CD4-positive, CD25-positive, alpha-beta regulatory T cell (primary cell): ENCODE data around the gene POLDIP2. TPM values are rescaled to one million over a fixed set of nuclear protein-coding genes. Genes with fewer than 3 reads are reported as not detected.
"Not testable (repeated sequence)": the region's sequence is repeated elsewhere in the genome, so short reads cannot be mapped to it uniquely, and the experiment has no call there.

ENCODE experiments used
- ATAC-seq, 2 donors: fragments of 150-1000 bp; cut with Tn5 transposase; one replicate each; pipeline ENCODE4 v1.10.0; 2021; ENCODE audit warnings: low read depth in 2 of 2, moderate number of reproducible peaks in 2 of 2, moderate library complexity in 1 of 2
- DNase-seq, 3 donors: peaks; one replicate each; pipeline versions ENCODE4 v3.0.0 to v3.0.0-alpha.2; 2012 to 2022; ENCODE audit warnings: mixed read lengths in 1 of 3
- H3K27ac ChIP-seq: one replicate; pipeline ENCODE4 v1.7.0; 2013; ENCODE audit warnings: mild to moderate bottlenecking, low read length; ENCODE audit not compliant: insufficient read depth, poor library complexity, severe bottlenecking
- H3K27me3 ChIP-seq: one replicate; pipeline ENCODE4 v1.7.0; 2013; ENCODE audit warnings: low read length; ENCODE audit not compliant: control insufficient read depth, insufficient read depth
- H3K36me3 ChIP-seq: one replicate; pipeline ENCODE4 v1.7.0; 2013; ENCODE audit warnings: mild to moderate bottlenecking, low read length, moderate library complexity; ENCODE audit not compliant: control insufficient read depth, insufficient read depth
- H3K4me1 ChIP-seq: 2 replicates; pipeline ENCODE4 v1.7.0; 2013; ENCODE audit warnings: mild to moderate bottlenecking, low read length; ENCODE audit not compliant: insufficient read depth, control insufficient read depth, poor library complexity, severe bottlenecking
- H3K4me3 ChIP-seq: one replicate; pipeline ENCODE4 v1.7.0; 2013; ENCODE audit warnings: low read depth, mild to moderate bottlenecking, low read length, moderate library complexity
- H3K9me3 ChIP-seq, 2 experiments: 1 replicate in 1 of 2; 2 replicates in 1 of 2; pipeline ENCODE4 v1.7.0; 2013; ENCODE audit warnings: low read length in 2 of 2, mild to moderate bottlenecking in 1 of 2, moderate library complexity in 1 of 2; ENCODE audit not compliant: control insufficient read depth in 2 of 2
- H3K27ac Mint-ChIP-seq, 3 donors: one replicate each; pipeline ENCODE4 v1.8.0; 2020 to 2022; ENCODE audit warnings: mild to moderate bottlenecking in 3 of 3, mixed read lengths in 3 of 3, moderate library complexity in 2 of 3
- H3K27me3 Mint-ChIP-seq: one replicate; pipeline ENCODE4 v1.8.0; 2022; ENCODE audit warnings: mild to moderate bottlenecking, mixed read lengths
- H3K36me3 Mint-ChIP-seq: one replicate; pipeline ENCODE4 v1.8.0; 2020; ENCODE audit warnings: mixed read lengths
- H3K4me1 Mint-ChIP-seq, 4 donors: one replicate each; pipeline ENCODE4 v1.8.0; 2020 to 2022; ENCODE audit warnings: mixed read lengths in 4 of 4, mild to moderate bottlenecking in 1 of 4
- H3K4me3 Mint-ChIP-seq, 4 donors: one replicate each; pipeline ENCODE4 v1.8.0; 2020 to 2022; ENCODE audit warnings: mild to moderate bottlenecking in 4 of 4, mixed read lengths in 4 of 4, moderate library complexity in 3 of 4
- H3K9me3 Mint-ChIP-seq, 7 donors: one replicate each; pipeline ENCODE4 v1.8.0; 2020 to 2022; ENCODE audit warnings: mixed read lengths in 7 of 7, mild to moderate bottlenecking in 3 of 7, moderate library complexity in 2 of 7
- polyA plus RNA-seq, 4 donors: library from polyadenylated mRNA; unstranded; fragments of 300-500 nt; fragmentation: Illumina TruSeq; gene quantifications; one replicate each; pipeline ENCODE4 v1.2.3, GENCODE V29; 2021
- total RNA-seq: library from RNA; stranded (reverse); gene quantifications from one replicate; pipeline ENCODE4 v1.2.3, GENCODE V29; 2022

The POLDIP2 gene
- total and polyA plus RNA-seq, 5 donors from 2014 or later, result 29.4 to 88.5 (median 74.0) TPM

DNA sequence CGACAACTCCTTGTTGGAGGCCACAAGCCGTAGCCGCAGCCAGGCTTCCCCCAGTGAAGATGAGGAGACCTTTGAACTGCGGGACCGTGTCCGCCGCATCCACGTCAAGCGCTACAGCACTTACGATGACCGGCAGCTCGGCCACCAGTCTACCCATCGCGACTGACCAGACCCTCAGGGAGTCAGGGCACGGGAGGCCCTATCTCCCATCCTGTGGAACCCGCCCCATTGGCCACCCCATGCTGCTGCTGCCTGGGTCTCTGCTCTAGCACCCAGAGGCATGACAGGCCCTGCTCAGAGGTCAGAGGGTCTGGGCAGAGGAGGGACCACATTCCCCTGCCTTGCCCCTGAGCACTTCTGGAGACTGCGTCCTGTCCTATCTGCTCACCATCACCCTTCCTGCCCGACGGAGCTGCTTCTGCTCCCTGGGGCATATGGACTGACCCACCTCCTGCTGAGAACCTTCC, 12.9 kb downstream of the POLDIP2 start:
- H3K4me1 Mint-ChIP-seq, result peaks cover 0 to 2% (median 0%) of the 10 kb centered on the region in 4 donors
- H3K27me3 Mint-ChIP-seq, result no peaks in the 10 kb centered on the region
- no peak overlapping the region for H3K4me3 Mint-ChIP-seq
- H3K9me3 Mint-ChIP-seq, result no peaks in the 10 kb centered on the region
- H3K36me3 Mint-ChIP-seq, result peaks cover 18% of the 10 kb centered on the region
- no peaks in the 10 kb centered on the region for H3K27me3 ChIP-seq
- no peak overlapping the region for H3K27ac Mint-ChIP-seq
- H3K27ac ChIP-seq, result no peak overlapping the region
- ATAC-seq (no peak), DNase-seq (no peak)
- H3K4me1 ChIP-seq, result no peaks in the 10 kb centered on the region
- no peaks in the 10 kb centered on the region for H3K9me3 ChIP-seq
- peaks cover 88% of the 10 kb centered on the region for H3K36me3 ChIP-seq
- H3K4me3 ChIP-seq, result no peak overlapping the region

DNA sequence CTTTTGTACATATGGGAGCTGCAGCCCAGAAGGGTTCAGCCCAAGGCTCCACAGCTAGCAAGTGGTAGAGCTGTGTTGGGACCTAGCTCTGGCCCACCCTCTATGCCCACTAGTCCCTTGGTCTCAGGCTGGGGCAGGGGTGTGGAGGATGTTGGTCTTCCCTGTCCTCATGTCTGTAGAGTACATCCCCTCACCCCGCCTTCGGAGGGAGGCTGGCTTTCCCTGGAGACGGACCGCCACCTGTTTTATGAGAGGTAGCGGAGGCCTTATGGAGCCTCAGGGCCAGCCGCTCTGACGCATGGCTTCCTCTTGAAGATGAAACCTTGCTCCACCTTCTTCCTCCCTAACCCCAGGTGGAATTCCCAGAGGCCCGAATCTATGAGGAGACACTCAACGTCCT, 13.3 kb downstream of the POLDIP2 start:
- Mint-ChIP-seq H3K27ac (no peak overlapping the region), H3K4me3 (no peak overlapping the region), H3K36me3 (peaks cover 18% of the 10 kb centered on the region), H3K9me3 (no peaks in the 10 kb centered on the region), H3K4me1 (peaks cover 0 to 2% (median under 1%) of the 10 kb centered on the region in 4 donors), H3K27me3 (no peaks in the 10 kb centered on the region)
- Histone ChIP-seq H3K4me1 (no peaks in the 10 kb centered on the region), H3K27ac (no peak overlapping the region), H3K36me3 (peaks cover 87% of the 10 kb centered on the region), H3K27me3 (no peaks in the 10 kb centered on the region), H3K9me3 (no peaks in the 10 kb centered on the region), H3K4me3 (no peak overlapping the region)
- no peak for DNase-seq
- ATAC-seq, result no peak

DNA sequence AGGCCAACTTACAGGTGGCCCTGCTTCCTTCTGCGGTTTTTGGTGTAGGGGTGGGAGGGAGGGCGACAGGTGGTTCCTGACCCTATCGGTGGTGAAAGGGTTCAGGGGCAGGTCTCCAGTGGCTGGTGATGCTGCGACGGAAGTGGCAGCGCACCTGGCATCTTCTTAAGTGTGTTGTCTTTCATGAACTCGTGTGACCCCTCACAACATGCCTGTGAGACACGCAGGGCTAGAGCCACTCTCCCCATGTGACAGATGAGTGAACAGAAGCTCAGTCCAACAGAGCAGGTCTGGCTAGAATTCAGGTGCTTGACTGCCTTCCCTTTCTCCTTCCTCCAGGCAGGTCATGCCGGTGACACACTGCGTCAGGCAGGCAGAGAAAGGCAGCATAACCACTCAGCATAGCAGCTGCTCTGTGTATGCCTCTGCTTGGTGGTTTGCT, 13.8 kb downstream of the POLDIP2 start:
- no peak overlapping the region for H3K4me3 ChIP-seq
- no peaks in the 10 kb centered on the region for H3K9me3 ChIP-seq
- no peak overlapping the region for H3K27ac ChIP-seq
- H3K27me3 ChIP-seq, result no peaks in the 10 kb centered on the region
- H3K4me1 ChIP-seq, result no peaks in the 10 kb centered on the region
- H3K4me1 Mint-ChIP-seq, result peaks cover 0 to 5% (median 3%) of the 10 kb centered on the region in 4 donors
- no peak overlapping the region for H3K27ac Mint-ChIP-seq
- peak in 1 of 3 donors; percentile 34 for DNase-seq
- peak in 1 of 2 donors; percentile 24 for ATAC-seq
- peaks cover 18% of the 10 kb centered on the region for H3K36me3 Mint-ChIP-seq
- H3K4me3 Mint-ChIP-seq, result no peak overlapping the region
- H3K9me3 Mint-ChIP-seq, result no peaks in the 10 kb centered on the region
- H3K36me3 ChIP-seq, result peaks cover 82% of the 10 kb centered on the region
- no peaks in the 10 kb centered on the region for H3K27me3 Mint-ChIP-seq

DNA sequence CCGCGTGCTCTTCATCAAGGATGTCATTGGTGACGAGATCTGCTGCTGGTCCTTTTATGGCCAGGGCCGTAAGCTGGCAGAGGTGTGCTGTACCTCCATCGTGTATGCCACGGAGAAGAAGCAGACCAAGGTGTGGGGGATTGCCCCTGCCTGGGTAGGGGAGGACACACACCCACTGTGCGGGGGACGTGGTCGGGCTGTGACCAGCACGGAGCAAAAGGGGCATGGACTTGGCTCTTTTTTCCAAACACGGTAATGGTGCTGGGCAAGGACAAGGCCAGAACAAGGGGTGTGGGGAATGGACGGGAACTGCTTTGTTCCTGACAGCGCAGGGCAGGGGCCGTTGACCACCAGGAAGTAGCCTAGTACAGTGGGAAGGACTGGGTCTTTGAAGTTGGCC, 15.0 kb downstream of the POLDIP2 start:
- Mint-ChIP-seq H3K36me3 (peaks cover 18% of the 10 kb centered on the region), H3K9me3 (no peaks in the 10 kb centered on the region), H3K27ac (peak overlapping the region in 1 of 3 donors; percentile 79), H3K4me3 (no peak overlapping the region), H3K4me1 (peaks cover 0 to 16% (median 13%) of the 10 kb centered on the region in 4 donors), H3K27me3 (no peaks in the 10 kb centered on the region)
- Histone ChIP-seq H3K4me1 (no peaks in the 10 kb centered on the region), H3K27me3 (no peaks in the 10 kb centered on the region), H3K36me3 (peaks cover 71% of the 10 kb centered on the region), H3K27ac (no peak overlapping the region), H3K4me3 (no peak overlapping the region), H3K9me3 (no peaks in the 10 kb centered on the region)
- no peak for ATAC-seq
- no peak for DNase-seq

DNA sequence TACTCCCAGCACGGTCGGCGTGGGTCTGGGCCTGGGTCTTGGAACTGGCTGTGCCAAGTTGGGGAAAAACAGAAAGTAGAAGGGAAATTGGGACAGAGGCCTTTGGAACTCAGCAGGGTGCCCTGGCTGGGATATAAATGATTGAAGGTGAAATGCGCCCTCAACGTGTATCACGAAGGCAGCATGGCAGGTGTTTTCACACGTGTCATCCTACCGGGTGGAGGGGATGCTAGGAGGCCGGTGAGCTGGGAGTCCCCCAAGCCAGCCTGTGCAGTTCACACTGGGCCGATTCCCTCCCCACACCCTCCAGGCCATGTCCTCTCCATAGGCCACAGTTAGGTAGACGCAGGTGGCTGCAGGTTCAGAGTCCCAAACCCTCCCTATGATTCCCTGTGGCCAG, 15.8 kb downstream of the POLDIP2 start:
- Mint-ChIP-seq H3K27me3 (no peaks in the 10 kb centered on the region), H3K27ac (no peak overlapping the region), H3K9me3 (no peaks in the 10 kb centered on the region), H3K4me3 (no peak overlapping the region), H3K4me1 (peaks cover 0 to 24% (median 20%) of the 10 kb centered on the region in 4 donors), H3K36me3 (peaks cover 14% of the 10 kb centered on the region)
- no peaks in the 10 kb centered on the region for H3K27me3 ChIP-seq
- no peaks in the 10 kb centered on the region for H3K9me3 ChIP-seq
- no peak overlapping the region for H3K4me3 ChIP-seq
- no peak for ATAC-seq
- peaks cover 63% of the 10 kb centered on the region for H3K36me3 ChIP-seq
- H3K4me1 ChIP-seq, result peaks cover 5% of the 10 kb centered on the region
- DNase-seq, result no peak
- H3K27ac ChIP-seq, result no peak overlapping the region

DNA sequence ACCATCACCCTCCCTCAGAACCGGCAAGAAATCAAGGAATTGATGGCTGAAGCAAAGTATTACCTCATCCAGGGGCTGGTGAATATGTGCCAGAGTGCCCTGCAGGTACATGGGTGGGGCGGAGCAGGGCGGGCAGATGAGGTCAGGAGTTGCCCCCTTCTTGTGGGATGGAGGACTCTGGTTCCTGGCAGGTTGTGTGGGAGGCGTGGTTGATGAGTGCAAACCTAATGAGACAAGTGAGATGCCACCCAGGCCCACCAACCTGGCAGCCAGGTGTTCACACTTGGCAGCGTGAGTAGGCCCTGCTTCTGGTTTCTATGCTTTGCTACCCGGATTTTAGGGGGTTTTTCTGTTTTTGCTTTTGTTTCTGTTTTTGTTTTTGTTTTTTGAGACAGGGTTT, 17.0 kb downstream of the POLDIP2 start:
- ATAC-seq, result no peak
- Histone ChIP-seq H3K27me3 (no peaks in the 10 kb centered on the region), H3K4me1 (peaks cover 14% of the 10 kb centered on the region), H3K9me3 (no peaks in the 10 kb centered on the region), H3K36me3 (peaks cover 51% of the 10 kb centered on the region), H3K4me3 (no peak overlapping the region), H3K27ac (no peak overlapping the region)
- Mint-ChIP-seq H3K27me3 (no peaks in the 10 kb centered on the region), H3K36me3 (peaks cover 12% of the 10 kb centered on the region), H3K4me1 (peaks cover 0 to 32% (median 27%) of the 10 kb centered on the region in 4 donors), H3K9me3 (no peaks in the 10 kb centered on the region), H3K27ac (no peak overlapping the region), H3K4me3 (no peak overlapping the region)
- no peak for DNase-seq

DNA sequence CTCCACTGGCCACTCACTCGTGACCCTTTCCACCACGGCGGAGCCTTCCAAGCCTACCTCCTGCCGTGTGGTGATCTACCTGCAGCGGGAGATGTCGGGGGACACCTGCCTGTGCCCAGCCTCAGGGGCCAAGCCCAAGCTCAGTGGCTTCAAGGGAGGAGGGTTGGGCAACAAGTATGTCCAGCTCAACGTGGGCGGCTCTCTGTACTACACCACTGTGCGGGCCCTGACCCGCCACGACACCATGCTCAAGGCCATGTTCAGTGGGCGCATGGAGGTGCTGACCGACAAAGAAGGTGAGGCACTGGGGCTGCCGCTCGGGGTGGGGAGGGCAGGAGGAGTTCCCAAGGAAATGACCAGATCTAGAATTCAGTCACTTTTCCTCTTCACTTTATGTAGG, 17.9 kb downstream of the POLDIP2 start:
- Mint-ChIP-seq H3K9me3 (no peaks in the 10 kb centered on the region), H3K4me1 (peaks cover 0 to 42% (median 34%) of the 10 kb centered on the region in 4 donors), H3K4me3 (peak overlapping the region in 1 of 4 donors; percentile 61), H3K27ac (no peak overlapping the region), H3K36me3 (peaks cover 12% of the 10 kb centered on the region), H3K27me3 (no peaks in the 10 kb centered on the region)
- Histone ChIP-seq H3K27me3 (no peaks in the 10 kb centered on the region), H3K27ac (no peak overlapping the region), H3K4me3 (no peak overlapping the region), H3K9me3 (no peaks in the 10 kb centered on the region), H3K4me1 (peaks cover 21% of the 10 kb centered on the region), H3K36me3 (peaks cover 43% of the 10 kb centered on the region)
- no peak for ATAC-seq
- DNase-seq, result no peak

DNA sequence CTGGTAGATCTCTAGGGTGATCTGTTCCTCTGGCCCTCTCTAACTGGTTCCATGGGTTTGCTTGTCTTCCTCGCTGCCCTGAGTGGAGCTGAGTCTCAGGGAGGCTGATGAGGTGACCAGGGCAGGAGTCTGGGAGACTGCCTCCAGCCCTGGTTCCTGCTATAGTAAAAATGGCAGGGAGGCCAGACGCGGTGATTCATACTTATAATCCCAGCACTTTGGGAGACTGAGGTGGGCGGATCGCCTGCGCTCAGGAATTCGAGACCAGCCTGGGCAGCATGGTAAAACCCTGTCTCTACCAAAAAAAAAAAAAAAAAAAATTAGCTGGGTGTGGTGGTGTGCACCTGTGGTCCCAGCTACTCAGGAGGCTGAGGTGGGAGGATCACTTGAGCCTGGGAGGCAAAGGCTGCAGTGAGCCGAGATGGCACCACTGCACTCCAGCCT, 18.5 kb downstream of the POLDIP2 start:
- not testable (repeated sequence) for ATAC-seq

More for the DNA sequence above, 18.5 kb downstream of the POLDIP2 start:
- DNase-seq, H3K27ac Mint-ChIP-seq, H3K9me3 Mint-ChIP-seq, H3K4me3 ChIP-seq, H3K9me3 ChIP-seq, H3K27me3 ChIP-seq, H3K27ac ChIP-seq, H3K27me3 Mint-ChIP-seq, H3K36me3 Mint-ChIP-seq: not testable (repeated sequence)
- Mint-ChIP-seq H3K4me1 (peaks cover 4 to 48% (median 40%) of the 10 kb centered on the region in 4 donors), H3K4me3 (peak overlapping the region in 3 of 4 donors; percentile 12 to 58 (median 30))
- Histone ChIP-seq H3K36me3 (peaks cover 36% of the 10 kb centered on the region), H3K4me1 (peaks cover 26% of the 10 kb centered on the region)
